HG03159 (cell line): Measurements from ENCODE around the gene C20orf173.

Source experiments
- ATAC-seq: cut with Tn5 transposase; IDR thresholded peaks from one replicate; pipeline ENCODE4 v1.9.1; 2021; ENCODE audit warnings: mild to moderate bottlenecking, moderate library complexity; ENCODE audit not compliant: unreplicated experiment

Gene C20orf173

GRCh38 chr20:35508493-35509218 is 20.8 kb downstream of the C20orf173 start:
- ATAC-seq, result no peak

GRCh38 chr20:35506872-35507638 is 22.4 kb downstream of the C20orf173 start:
- no peak for ATAC-seq

DNA sequence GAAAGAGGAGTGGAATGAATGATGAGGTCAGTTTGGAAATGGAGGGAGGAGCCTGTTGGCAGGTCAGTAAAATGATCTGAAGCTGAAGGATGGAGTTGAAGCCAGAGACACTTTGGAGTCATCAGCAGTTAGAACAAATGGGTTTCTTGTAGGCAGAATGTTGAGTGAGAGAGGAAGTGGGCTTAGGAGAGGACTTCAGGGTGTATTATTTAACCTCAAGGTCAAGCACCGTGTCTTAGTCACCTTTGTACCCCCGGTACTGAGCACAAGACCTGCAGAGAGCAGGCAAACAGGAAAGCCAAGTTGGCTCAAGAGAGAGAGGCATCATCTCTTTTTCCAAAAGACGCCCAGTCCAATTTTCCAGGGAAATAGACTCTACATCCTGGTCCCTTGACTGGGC is 23.3 kb downstream of the C20orf173 start:
- ATAC-seq, result no peak

- ATAC-seq, result no peak
These were observed 24.7 kb downstream of the C20orf173 start for GRCh38 chr20:35504751-35505150.

DNA sequence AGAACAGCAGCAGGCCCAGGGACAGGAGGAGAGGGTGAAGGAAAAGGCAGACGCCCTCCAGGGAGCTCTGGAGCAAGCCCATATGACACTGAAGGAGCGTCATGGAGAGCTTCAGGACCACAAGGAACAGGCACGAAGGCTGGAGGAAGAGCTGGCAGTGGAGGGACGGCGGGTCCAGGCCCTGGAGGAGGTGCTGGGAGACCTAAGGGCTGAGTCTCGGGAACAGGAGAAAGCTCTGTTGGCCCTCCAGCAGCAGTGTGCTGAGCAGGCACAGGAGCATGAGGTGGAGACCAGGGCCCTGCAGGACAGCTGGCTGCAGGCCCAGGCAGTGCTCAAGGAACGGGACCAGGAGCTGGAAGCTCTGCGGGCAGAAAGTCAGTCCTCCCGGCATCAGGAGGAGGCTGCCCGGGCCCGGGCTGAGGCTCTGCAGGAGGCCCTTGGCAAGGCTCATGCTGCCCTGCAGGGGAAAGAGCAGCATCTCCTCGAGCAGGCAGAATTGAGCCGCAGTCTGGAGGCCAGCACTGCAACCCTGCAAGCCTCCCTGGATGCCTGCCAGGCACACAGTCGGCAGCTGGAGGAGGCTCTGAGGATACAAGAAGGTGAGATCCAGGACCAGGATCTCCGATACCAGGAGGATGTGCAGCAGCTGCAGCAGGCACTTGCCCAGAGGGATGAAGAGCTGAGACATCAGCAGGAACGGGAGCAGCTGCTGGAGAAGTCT is 25.5 kb downstream of the C20orf173 start:
- ATAC-seq, result no peak

- ATAC-seq, result no peak
These were observed 26.2 kb downstream of the C20orf173 start for GRCh38 chr20:35503281-35503680.

GRCh38 chr20:35502352-35502751 is 27.1 kb downstream of the C20orf173 start:
- peak; percentile 73 for ATAC-seq

GRCh38 chr20:35499271-35499670 is 30.2 kb downstream of the C20orf173 start:
- ATAC-seq, result no peak

DNA sequence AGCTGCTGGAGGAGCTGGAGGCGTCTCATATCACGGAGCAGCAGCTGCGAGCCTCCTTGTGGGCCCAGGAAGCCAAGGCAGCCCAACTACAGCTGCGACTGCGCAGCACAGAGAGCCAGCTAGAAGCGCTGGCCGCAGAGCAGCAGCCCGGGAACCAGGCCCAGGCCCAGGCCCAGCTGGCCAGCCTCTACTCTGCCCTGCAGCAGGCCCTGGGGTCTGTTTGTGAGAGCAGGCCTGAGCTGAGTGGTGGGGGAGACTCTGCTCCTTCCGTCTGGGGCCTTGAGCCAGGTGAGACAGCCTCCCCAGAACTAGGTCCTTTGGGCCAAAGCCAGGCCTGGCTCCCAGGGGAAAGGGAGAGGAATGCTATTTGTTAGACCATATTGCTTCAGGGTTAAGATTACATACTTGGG is 31.7 kb downstream of the C20orf173 start:
- ATAC-seq, result no peak

DNA sequence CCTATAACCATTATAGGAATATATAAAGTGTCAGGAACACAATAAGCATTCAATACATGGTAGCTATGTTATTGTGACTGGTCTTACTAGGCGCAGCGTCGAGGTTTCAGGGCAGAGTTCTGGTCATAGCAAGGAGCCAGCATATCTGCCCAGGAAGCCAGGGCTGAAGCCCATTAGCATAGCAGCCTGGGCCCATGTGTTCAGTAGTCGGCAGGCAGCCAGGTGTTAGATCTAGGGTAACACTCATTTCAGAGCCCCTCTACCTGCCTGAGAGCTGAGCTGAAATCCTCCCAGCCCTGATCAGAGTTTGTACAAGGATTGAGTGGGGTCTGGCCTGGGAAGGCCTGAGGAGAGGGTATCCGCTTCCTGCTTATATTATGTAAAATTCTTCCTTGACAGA is 32.1 kb downstream of the C20orf173 start:
- no peak for ATAC-seq

DNA sequence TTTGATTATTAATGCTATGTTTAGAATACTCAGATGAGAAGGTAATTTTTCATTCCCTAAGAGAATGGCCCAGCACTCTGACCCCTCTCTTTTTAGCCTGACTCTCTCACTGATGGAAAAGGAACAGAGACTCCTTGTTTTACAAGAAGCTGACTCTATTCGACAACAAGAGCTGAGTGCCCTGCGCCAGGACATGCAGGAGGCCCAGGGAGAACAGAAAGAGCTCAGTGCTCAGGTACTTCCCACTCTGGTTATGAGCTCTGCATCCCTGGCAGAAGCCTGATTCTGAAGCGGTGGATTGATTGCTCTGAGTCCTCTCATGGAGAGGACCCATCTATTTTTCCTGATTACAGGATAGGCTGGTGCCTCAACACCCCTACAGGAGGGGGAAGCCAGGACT is 33.0 kb downstream of the C20orf173 start:
- ATAC-seq, result no peak

DNA sequence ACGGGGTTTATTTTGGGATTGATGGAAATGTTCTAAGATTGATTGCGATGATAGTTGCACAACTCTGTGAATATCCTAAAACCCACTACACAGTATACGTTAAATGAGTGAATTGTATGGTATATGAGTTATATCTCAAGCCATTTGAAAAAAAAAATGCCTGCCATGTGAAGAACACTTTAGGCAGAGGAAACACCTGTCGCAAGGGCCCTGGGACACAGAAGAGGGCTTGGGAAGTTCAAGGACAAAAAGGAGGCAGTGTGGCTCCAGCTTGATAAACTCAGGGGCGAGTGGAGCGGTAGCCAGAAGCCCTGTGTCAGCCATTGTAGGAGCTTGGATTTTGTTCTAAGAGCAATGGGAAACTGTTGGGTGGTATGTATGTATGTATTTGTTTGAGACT is 37.1 kb downstream of the C20orf173 start:
- ATAC-seq, result no peak

DNA sequence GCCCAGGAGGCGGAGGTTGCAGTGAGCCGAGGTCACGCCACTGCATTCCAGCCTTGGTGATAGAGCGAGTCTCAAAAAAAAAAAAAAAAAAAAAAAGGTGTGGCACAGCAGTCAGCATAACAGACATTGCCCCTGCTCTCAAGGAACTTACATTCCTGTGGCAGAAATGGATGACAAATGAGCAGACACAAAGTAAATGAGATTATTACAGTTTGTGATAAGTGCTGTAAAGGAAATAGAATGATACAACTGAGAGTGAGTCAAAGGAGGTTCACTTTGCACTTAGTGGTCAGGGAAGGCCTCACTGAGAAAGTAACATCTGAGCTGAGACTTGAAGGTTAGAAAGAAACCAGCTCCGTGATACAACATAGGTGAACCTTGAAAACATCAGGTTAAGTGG is 37.6 kb downstream of the C20orf173 start:
- no peak for ATAC-seq

DNA sequence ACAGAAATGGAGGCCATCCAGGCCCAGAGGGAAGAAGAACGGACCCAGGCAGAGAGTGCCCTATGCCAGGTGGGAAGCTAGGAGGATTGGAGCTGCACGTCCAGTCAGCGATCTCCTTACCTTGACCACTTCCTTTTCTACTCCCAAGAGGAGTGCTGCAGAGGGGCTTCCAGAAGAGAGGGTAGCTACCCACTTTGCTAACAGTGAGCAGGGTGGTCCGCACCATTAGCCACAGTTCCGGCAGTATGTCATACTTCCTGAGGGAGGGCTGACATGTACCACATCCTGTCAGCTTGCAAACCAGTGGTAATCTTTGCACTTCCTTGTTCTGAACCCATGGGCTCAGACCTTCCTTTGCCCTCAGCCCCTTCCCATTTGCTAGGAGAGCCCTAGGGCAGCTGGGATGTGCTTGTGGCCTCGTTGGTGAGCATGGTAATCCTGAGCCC is 38.7 kb downstream of the C20orf173 start:
- ATAC-seq, result peak; percentile 94

DNA sequence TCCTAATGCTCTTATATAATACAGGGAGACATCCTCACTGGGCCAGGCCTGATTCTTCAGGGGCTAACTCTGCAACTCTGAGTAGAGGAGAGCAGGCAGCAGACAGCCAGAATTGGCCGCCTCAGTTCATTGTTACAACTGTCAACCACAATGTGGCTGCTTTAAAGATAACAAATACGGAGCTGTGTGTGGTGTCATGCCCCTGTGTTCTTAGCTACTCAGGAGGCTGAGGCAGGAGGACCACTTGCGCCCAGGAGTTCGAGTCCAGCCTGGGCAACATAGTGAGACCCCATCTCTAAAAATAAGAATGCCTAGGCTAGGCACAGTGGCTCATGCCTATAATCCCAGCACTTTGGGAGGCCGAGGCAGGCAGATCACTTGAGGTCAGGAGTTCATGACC is 39.7 kb downstream of the C20orf173 start:
- ATAC-seq, result no peak

- no peak for ATAC-seq
These were observed 42.0 kb downstream of the C20orf173 start for GRCh38 chr20:35487479-35487878.

- no peak for ATAC-seq
These were observed 49.7 kb downstream of the C20orf173 start for GRCh38 chr20:35479798-35480197.

- ATAC-seq, result no peak
These were observed 50.5 kb downstream of the C20orf173 start for GRCh38 chr20:35478804-35479472.
